OCI-LY1 (cell line): ENCODE results near the gene CEP57L1.

Experiments used
- H2AFZ ChIP-seq: fragments of 200-600 bp; sonication (generic), shearing (Covaris generic); 2 replicates; pipeline ENCODE4 v1.6.0; 2014; ENCODE audit warnings: antibody characterized with exemption, mild to moderate bottlenecking, low read length
- H3F3A ChIP-seq: fragments of 200-600 bp; sonication (generic), shearing (Covaris generic); 2 replicates; pipeline ENCODE4 v1.6.0; 2014; ENCODE audit warnings: mild to moderate bottlenecking, antibody characterized with exemption, low read length, moderate library complexity; ENCODE audit not compliant: insufficient read depth
- H3K27ac ChIP-seq: fragments of 200-600 bp; sonication (generic); 2 replicates; pipeline ENCODE4 v1.5.1; 2014; ENCODE audit warnings: low read length, mixed run types, mild to moderate bottlenecking, low read depth; ENCODE audit not compliant: poor library complexity, severe bottlenecking
- H3K27me3 ChIP-seq: fragments of 200-600 bp; sonication (generic); 2 replicates; pipeline ENCODE4 v1.6.0; 2014; ENCODE audit warnings: antibody characterized with exemption, mild to moderate bottlenecking, low read length, moderate library complexity; ENCODE audit not compliant: insufficient read depth
- H3K36me3 ChIP-seq: fragments of 200-600 bp; sonication (generic); 2 replicates; pipeline ENCODE4 v1.6.1; 2014; ENCODE audit warnings: mild to moderate bottlenecking, antibody characterized with exemption, low read length, moderate library complexity, mixed read lengths; ENCODE audit not compliant: insufficient read depth
- H3K4me1 ChIP-seq: fragments of 200-600 bp; sonication (generic); 2 replicates; pipeline ENCODE4 v1.5.1; 2014; ENCODE audit warnings: mild to moderate bottlenecking, low read length, moderate library complexity; ENCODE audit not compliant: insufficient read depth, severe bottlenecking
- H3K4me2 ChIP-seq: fragments of 200-600 bp; sonication (generic), shearing (Covaris generic); 2 replicates; pipeline ENCODE4 v1.6.1; 2014; ENCODE audit warnings: low read length
- H3K4me3 ChIP-seq: fragments of 200-600 bp; sonication (generic); 2 replicates; pipeline ENCODE4 v1.5.1; 2014; ENCODE audit warnings: low read length, low read depth, mild to moderate bottlenecking, mixed read lengths; ENCODE audit not compliant: poor library complexity, severe bottlenecking
- H3K79me2 ChIP-seq: fragments of 200-600 bp; shearing (Covaris generic); 2 replicates; pipeline ENCODE4 v1.6.1; 2016; ENCODE audit warnings: mixed run types, low read length, mixed read lengths; ENCODE audit not compliant: insufficient read depth
- H3K9ac ChIP-seq: fragments of 200-600 bp; sonication (generic), shearing (Covaris generic); 2 replicates; pipeline ENCODE4 v1.6.1; 2014; ENCODE audit warnings: mild to moderate bottlenecking, low read length, mixed read lengths
- H3K9me2 ChIP-seq: fragments of 200-600 bp; sonication (generic), shearing (Covaris generic); 2 replicates; pipeline ENCODE4 v1.6.1; 2014; ENCODE audit warnings: low read depth, mild to moderate bottlenecking, low read length, mixed read lengths
- H3K9me3 ChIP-seq: fragments of 200-600 bp; shearing (Covaris generic); 2 replicates; pipeline ENCODE4 v1.6.1; 2014; ENCODE audit warnings: low read length, mixed read lengths
- H4K20me1 ChIP-seq: fragments of 200-600 bp; sonication (generic), shearing (Covaris generic); 2 replicates; pipeline ENCODE4 v1.6.0; 2016; ENCODE audit warnings: mild to moderate bottlenecking, low read length; ENCODE audit not compliant: insufficient read depth
- EZH2 ChIP-seq: fragments of 200-600 bp; sonication (generic), shearing (Covaris generic); IDR thresholded peaks from 2 replicates; pipeline ENCODE4 v1.8.0; 2017; ENCODE audit warnings: borderline replicate concordance, mixed run types, mild to moderate bottlenecking, antibody characterized with exemption, low read length, moderate library complexity, mixed read lengths
- TF ChIP-seq, protein P1 (sequence below): fragments of 200-600 bp; sonication (generic), shearing (Covaris generic); IDR thresholded peaks from 2 replicates; pipeline ENCODE4 v1.5.1; 2017; ENCODE audit warnings: mild to moderate bottlenecking, antibody characterized with exemption, low read length, moderate library complexity, mixed read lengths

The CEP57L1 gene

DNA sequence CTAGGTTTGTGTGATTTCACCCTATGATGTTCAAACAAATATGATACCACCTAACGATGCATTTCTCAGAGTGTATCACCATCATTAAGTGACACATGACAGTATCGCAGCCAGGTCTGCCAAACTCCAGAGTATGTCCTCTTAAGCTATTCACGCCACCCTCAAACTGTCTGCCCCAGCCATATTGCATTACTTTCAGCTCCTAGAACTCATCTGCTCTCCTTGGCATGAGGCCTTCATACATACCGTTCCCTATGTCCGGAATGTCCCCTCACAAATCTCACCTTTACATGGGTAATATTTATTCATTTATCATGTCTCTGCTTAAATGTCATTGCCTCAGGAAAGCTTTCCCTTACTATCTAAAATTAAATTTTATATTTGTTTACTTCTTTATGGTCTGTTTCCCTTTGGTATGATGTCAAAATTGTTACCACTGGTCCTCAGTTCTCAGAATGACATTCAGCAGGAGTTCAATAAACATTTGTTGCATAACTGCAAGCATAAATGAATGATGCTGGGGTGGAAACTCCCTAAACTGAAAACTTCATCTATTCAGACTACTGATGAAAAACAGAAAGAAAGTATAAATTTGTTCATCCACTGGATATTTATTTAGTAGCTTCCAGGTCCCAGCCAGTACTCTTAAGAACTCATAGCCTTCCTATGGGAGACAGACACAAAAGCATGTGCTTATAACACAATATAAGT, 3.8 kb upstream of the CEP57L1 start:
- no peaks in the 10 kb centered on the region for H3K9me2 ChIP-seq
- H3K79me2 ChIP-seq, result no peaks in the 10 kb centered on the region
- H3K9me3 ChIP-seq, result no peaks in the 10 kb centered on the region
- H3K4me2 ChIP-seq, result no peak overlapping the region
- no peak overlapping the region for H3K27ac ChIP-seq
- H3K36me3 ChIP-seq, result no peaks in the 10 kb centered on the region
- H3K4me1 ChIP-seq, result peaks cover 33% of the 10 kb centered on the region
- H3K4me3 ChIP-seq, result no peak overlapping the region
- H2AFZ ChIP-seq, result no peak overlapping the region
- H4K20me1 ChIP-seq, result no peaks in the 10 kb centered on the region
- no peak overlapping the region for H3K9ac ChIP-seq
- no peaks in the 10 kb centered on the region for H3K27me3 ChIP-seq
- TF ChIP-seq EZH2, result no peak
- TF ChIP-seq, protein P1, sequence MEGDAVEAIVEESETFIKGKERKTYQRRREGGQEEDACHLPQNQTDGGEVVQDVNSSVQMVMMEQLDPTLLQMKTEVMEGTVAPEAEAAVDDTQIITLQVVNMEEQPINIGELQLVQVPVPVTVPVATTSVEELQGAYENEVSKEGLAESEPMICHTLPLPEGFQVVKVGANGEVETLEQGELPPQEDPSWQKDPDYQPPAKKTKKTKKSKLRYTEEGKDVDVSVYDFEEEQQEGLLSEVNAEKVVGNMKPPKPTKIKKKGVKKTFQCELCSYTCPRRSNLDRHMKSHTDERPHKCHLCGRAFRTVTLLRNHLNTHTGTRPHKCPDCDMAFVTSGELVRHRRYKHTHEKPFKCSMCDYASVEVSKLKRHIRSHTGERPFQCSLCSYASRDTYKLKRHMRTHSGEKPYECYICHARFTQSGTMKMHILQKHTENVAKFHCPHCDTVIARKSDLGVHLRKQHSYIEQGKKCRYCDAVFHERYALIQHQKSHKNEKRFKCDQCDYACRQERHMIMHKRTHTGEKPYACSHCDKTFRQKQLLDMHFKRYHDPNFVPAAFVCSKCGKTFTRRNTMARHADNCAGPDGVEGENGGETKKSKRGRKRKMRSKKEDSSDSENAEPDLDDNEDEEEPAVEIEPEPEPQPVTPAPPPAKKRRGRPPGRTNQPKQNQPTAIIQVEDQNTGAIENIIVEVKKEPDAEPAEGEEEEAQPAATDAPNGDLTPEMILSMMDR, result no peak
- no peaks in the 10 kb centered on the region for H3F3A ChIP-seq

DNA sequence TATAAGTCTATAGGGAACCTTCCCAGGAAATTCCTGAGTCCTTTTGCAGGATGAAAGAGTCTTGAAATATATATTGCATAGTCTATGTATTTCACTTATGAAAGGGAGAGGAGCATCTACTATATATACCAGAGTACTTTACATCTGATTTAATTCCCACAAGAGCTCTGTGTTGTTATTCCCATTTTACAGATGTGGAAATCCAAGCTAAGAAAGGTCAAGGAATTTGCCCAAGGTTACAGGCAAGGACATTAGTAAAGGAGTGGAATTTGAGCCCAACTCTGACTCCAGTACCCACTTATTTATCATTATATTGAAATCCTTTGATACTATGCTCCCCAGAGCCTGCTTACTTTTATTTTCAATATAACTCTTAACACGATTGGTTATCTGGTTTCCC, 3.2 kb upstream of the CEP57L1 start:
- Histone ChIP-seq H3K27ac (no peak overlapping the region), H3K9me3 (no peaks in the 10 kb centered on the region), H3K4me2 (no peak overlapping the region; the same call in 1 of the 2 replicates), H3K36me3 (no peaks in the 10 kb centered on the region), H4K20me1 (no peaks in the 10 kb centered on the region), H3K27me3 (no peaks in the 10 kb centered on the region), H3K4me3 (no peak overlapping the region), H3K4me1 (peaks cover 38% of the 10 kb centered on the region), H3K79me2 (no peaks in the 10 kb centered on the region), H2AFZ (no peak overlapping the region), H3K9me2 (no peaks in the 10 kb centered on the region), H3K9ac (no peak overlapping the region), H3F3A (no peaks in the 10 kb centered on the region)
- TF ChIP-seq, protein P1, result no peak
- TF ChIP-seq EZH2, result no peak

DNA sequence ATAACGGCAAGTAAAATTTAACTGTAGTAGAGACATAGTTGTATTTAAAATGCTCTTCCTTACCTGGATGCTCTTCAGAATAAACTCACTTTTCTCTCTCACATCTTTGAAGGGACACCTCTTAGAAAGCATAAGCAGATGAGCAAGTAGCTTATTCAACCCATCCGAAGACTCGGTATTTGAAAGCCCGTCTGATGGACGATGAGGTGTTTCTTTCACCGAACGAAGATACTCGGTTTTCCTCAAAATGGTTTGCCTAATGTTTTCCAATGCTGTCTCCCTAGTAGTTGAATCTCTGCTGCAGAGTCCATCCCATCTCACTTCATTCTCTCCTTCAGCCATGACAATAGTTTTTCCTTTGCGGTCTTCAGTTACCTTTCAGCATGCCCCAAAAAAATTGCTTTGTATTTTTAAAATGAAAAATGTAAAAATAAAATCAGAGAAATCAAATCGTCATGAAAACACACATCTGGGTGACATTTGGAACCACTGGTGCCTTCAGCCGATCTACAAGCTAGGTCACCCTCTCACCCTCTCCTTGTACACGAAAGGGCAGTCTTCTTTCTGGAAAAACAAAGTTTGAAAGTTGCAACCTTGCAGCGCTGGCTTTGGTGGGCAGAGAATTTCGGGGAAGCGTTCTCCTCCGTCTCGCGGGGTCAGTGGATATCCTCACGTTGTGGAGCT, 1.4 kb upstream of the CEP57L1 start:
- Histone ChIP-seq H3K36me3 (no peaks in the 10 kb centered on the region), H3K4me2 (peak overlapping the region; percentile 89), H3K27me3 (no peaks in the 10 kb centered on the region), H3K4me3 (peak overlapping the region; percentile 88), H4K20me1 (no peaks in the 10 kb centered on the region), H3F3A (no peaks in the 10 kb centered on the region), H3K79me2 (no peaks in the 10 kb centered on the region), H3K27ac (no peak overlapping the region), H3K9me3 (no peaks in the 10 kb centered on the region), H2AFZ (no peak overlapping the region), H3K4me1 (peaks cover 38% of the 10 kb centered on the region), H3K9ac (peak overlapping the region; percentile 92; the same call in 1 of the 2 replicates), H3K9me2 (no peaks in the 10 kb centered on the region)
- no peak for TF ChIP-seq EZH2
- TF ChIP-seq, protein P1, result no peak
